NCI-H1105 treated with DMSO at 0.1 percent for 48 hours (cell line): ENCODE measurements around the gene SLC38A9.

Experiments
- DNase-seq: peaks from one replicate; lab custom pipeline; 2025; lab: John Stamatoyannopoulos, UW

SLC38A9 gene

GRCh38 chr5:55578771-55579170 lies 133.4 kb downstream of the SLC38A9 start:
- no peak for DNase-seq

DNA sequence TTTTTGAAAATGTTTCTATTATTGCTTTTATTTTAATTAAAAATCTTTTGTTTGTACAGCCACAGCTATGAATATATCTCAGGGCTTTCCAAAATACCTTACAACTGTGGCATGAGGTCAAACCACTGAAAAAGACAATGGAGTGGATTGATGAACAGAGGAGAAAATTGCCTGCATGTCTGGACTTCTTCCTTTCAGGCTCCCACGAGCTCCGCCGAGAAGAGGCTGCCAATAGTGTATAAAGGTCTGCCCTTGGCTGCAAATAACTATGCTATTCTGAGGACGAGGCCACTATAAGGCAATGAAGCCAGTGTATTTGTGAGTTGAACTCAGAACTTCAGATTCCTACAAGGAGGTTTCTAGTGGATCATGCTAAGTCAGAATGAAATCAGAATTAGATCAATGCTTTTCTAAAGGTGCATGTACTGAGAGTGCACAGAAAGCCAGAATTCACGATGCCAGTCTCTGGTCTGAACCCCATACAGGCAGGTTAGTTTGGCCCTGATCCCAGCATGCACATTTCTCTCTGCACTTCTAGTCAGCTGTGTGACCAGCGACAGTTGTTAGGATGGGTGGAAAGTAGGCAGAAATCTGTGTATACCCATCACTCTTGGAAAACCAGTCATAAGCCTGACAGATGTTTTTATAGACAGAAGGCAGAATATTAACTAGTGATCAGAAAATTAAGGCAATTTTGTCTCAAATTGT lies 134.6 kb downstream of the SLC38A9 start:
- DNase-seq = peak; percentile 51

DNA sequence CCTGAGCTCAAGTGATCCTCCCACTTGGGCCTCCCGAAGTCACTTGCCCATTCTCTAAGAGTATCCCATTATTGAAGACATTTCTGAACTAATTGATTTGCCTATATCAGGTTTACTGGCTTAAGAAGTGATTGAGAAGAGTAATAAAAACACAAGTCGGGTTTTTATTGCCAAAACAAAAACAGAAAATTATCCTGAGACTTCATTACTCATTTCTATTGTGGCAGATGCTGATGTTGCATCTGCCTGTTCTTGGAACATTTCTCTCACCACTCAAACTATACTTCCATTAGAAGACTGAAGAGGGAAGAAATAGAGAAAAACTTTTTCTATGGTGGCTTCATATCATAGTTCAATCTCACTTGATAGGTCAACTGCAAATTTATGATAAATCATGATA lies 135.5 kb downstream of the SLC38A9 start:
- DNase-seq = no peak
